ENCODE measurements around the gene ZBED4.

- TF ChIP-seq POLR2A (IDR thresholded peaks at IDR 0.05; ENCODE audit: low read length) (no peak), GATA1 (IDR thresholded peaks at IDR 0.05; ENCODE audit: low read depth, low read length) (no peak)
These were observed 45.6 kb upstream of the ZBED4 start for GRCh38 chr22:49807780-49808708.
